ENCODE results near the gene LRMDA. TPM values are rescaled to one million over a fixed set of nuclear protein-coding genes. Genes with fewer than 3 reads are reported as not detected.

The LRMDA gene
- total RNA-seq, 1 donor from 2014 or later: 0.19 TPM

GRCh38 chr10:75944061-75944460 lies 512.6 kb downstream of the LRMDA start:
- TF ChIP-seq CTCF (IDR thresholded peaks at IDR 0.05): no peak
- H3K36me3 Mint-ChIP-seq (ENCODE audit: unreplicated experiment): no peaks in the 10 kb centered on the region
- peaks cover 18% of the 10 kb centered on the region for H3K9me3 Mint-ChIP-seq (ENCODE audit: unreplicated experiment)
- no peak for DNase-seq (ENCODE audit: extremely low spot score, unreplicated experiment)
- peaks cover 63% of the 10 kb centered on the region for H3K27me3 Mint-ChIP-seq (ENCODE audit: unreplicated experiment)
- H3K4me1 Mint-ChIP-seq (ENCODE audit: unreplicated experiment): no peaks in the 10 kb centered on the region
- no peak overlapping the region for H3K27ac Mint-ChIP-seq (ENCODE audit: unreplicated experiment)
- H3K4me3 Mint-ChIP-seq (ENCODE audit: unreplicated experiment): no peak overlapping the region

- peaks cover 35% of the 10 kb centered on the region for H3K27me3 Mint-ChIP-seq (ENCODE audit: unreplicated experiment)
- peaks cover 22% of the 10 kb centered on the region for H3K9me3 Mint-ChIP-seq (ENCODE audit: unreplicated experiment)
- TF ChIP-seq CTCF (IDR thresholded peaks at IDR 0.05): no peak
- H3K4me3 Mint-ChIP-seq (ENCODE audit: unreplicated experiment): no peak overlapping the region
- no peak overlapping the region for H3K27ac Mint-ChIP-seq (ENCODE audit: unreplicated experiment)
- H3K36me3 Mint-ChIP-seq (ENCODE audit: unreplicated experiment): no peaks in the 10 kb centered on the region
- no peak for DNase-seq (ENCODE audit: extremely low spot score, unreplicated experiment)
- peaks cover 7% of the 10 kb centered on the region for H3K4me1 Mint-ChIP-seq (ENCODE audit: unreplicated experiment)
These were observed 517.2 kb downstream of the LRMDA start for GRCh38 chr10:75948583-75948982.

- H3K27me3 Mint-ChIP-seq (ENCODE audit: unreplicated experiment): peaks cover 26% of the 10 kb centered on the region
- no peaks in the 10 kb centered on the region for H3K36me3 Mint-ChIP-seq (ENCODE audit: unreplicated experiment)
- H3K27ac Mint-ChIP-seq (ENCODE audit: unreplicated experiment): no peak overlapping the region
- H3K9me3 Mint-ChIP-seq (ENCODE audit: unreplicated experiment): peaks cover 7% of the 10 kb centered on the region
- TF ChIP-seq CTCF (IDR thresholded peaks at IDR 0.05): no peak
- peaks cover 7% of the 10 kb centered on the region for H3K4me1 Mint-ChIP-seq (ENCODE audit: unreplicated experiment)
- no peak for DNase-seq (ENCODE audit: extremely low spot score, unreplicated experiment)
- H3K4me3 Mint-ChIP-seq (ENCODE audit: unreplicated experiment): no peak overlapping the region
These were observed 518.9 kb downstream of the LRMDA start for GRCh38 chr10:75950307-75950706.

- no peak for TF ChIP-seq CTCF (IDR thresholded peaks at IDR 0.05)
- peaks cover 26% of the 10 kb centered on the region for H3K27me3 Mint-ChIP-seq (ENCODE audit: unreplicated experiment)
- H3K4me3 Mint-ChIP-seq (ENCODE audit: unreplicated experiment): no peak overlapping the region
- no peak overlapping the region for H3K27ac Mint-ChIP-seq (ENCODE audit: unreplicated experiment)
- peaks cover 4% of the 10 kb centered on the region for H3K9me3 Mint-ChIP-seq (ENCODE audit: unreplicated experiment)
- no peaks in the 10 kb centered on the region for H3K36me3 Mint-ChIP-seq (ENCODE audit: unreplicated experiment)
- H3K4me1 Mint-ChIP-seq (ENCODE audit: unreplicated experiment): peaks cover 7% of the 10 kb centered on the region
- DNase-seq (ENCODE audit: extremely low spot score, unreplicated experiment): no peak
These were observed 519.7 kb downstream of the LRMDA start for GRCh38 chr10:75950997-75951589.

GRCh38 chr10:75951627-75952026 lies 520.2 kb downstream of the LRMDA start:
- Mint-ChIP-seq H3K27me3 (ENCODE audit: unreplicated experiment) (peaks cover 26% of the 10 kb centered on the region), H3K4me3 (ENCODE audit: unreplicated experiment) (no peak overlapping the region), H3K27ac (ENCODE audit: unreplicated experiment) (no peak overlapping the region), H3K9me3 (ENCODE audit: unreplicated experiment) (peaks cover 4% of the 10 kb centered on the region), H3K36me3 (ENCODE audit: unreplicated experiment) (no peaks in the 10 kb centered on the region), H3K4me1 (ENCODE audit: unreplicated experiment) (peaks cover 7% of the 10 kb centered on the region)
- no peak for DNase-seq (ENCODE audit: extremely low spot score, unreplicated experiment)
- no peak for TF ChIP-seq CTCF (IDR thresholded peaks at IDR 0.05)
